ENCODE results near the gene ACVRL1. TPM values are rescaled to one million over a fixed set of nuclear protein-coding genes. Genes with fewer than 3 reads are reported as not detected.

The ACVRL1 gene
- total and polyA plus RNA-seq, 2 donors (not counting 1 experiment from before 2014, with no cell fraction given) = not detected

DNA sequence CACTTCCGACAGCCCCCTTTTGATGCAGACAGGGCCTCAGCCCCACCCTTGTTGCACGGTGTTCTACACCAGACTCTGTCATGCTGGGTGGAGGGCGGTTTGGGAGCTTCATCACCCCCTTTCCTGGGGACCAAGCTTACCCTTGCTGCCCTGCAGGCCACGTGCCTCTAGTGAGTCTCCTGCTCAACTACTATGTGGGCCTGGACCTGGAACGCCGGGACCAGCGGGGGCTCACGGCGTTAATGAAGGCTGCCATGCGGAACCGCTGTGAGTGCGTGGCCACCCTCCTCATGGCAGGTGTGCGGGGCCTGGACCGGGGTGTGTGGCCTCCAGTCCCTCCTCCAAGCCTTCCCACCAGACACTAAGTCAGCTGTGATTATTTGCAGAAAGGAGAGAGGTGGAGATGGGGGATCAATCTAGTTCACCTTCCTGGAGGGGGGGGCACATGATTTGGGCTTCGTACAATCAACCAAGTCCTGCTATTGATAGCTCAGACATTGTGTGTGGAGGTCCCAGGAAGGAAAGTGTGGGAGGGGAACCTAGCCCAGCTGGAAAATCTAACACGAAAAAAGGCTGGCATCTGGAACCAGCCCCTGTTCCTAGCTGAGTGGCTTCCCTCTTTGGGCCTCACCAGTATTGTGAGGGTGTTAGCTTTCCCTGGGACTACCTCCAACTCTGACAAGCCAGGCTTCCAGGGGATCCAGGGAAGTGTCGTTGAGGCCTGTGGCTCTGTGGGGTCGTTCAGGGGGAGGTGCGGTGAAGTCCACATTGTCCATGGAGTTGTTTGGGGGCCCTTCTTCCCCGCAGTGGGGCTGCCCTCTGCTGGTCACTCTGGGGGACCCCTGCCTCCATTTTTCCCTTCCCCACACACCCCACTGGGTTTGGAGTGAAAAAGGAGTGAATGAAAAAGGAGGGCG lies 17.8 kb upstream of the ACVRL1 start:
- H3K4me3 ChIP-seq (ENCODE audit: control extremely low read depth in 1 of 5, extremely low read depth in 1 of 5, insufficient read depth in 1 of 5, low read depth in 2 of 5, low read length in 4 of 5) = no peak overlapping the region
- peaks cover 0 to 5% (median 0%) of the 10 kb centered on the region in 4 experiments for H3K27me3 ChIP-seq (replicated peaks in 1 of 4; ENCODE audit: control extremely low read depth in 1 of 4, control insufficient read depth in 3 of 4, insufficient read depth in 4 of 4, low read length in 3 of 4)
- no peaks in the 10 kb centered on the region for H3K79me2 ChIP-seq (ENCODE audit: control insufficient read depth, insufficient read depth, low read length)
- ChIA-PET POLR2A (no interaction called here), CTCF (interaction anchor here (1.1 to 1.5 kb wide), 3 partner anchors 34 to 136 kb away, joined by 5 to 6 read pairs (median 5); no protein-coding TSS in a partner anchor)
- H3K9ac ChIP-seq (ENCODE audit: low read length) = no peak overlapping the region
- no peak overlapping the region for H3K4me2 ChIP-seq (replicated peaks; ENCODE audit: low read depth, low read length, poor library complexity, severe bottlenecking)
- no peaks in the 10 kb centered on the region for H4K20me1 ChIP-seq (ENCODE audit: control insufficient read depth, insufficient read depth, low read length, poor library complexity, severe bottlenecking)
- TF ChIP-seq, protein P1, sequence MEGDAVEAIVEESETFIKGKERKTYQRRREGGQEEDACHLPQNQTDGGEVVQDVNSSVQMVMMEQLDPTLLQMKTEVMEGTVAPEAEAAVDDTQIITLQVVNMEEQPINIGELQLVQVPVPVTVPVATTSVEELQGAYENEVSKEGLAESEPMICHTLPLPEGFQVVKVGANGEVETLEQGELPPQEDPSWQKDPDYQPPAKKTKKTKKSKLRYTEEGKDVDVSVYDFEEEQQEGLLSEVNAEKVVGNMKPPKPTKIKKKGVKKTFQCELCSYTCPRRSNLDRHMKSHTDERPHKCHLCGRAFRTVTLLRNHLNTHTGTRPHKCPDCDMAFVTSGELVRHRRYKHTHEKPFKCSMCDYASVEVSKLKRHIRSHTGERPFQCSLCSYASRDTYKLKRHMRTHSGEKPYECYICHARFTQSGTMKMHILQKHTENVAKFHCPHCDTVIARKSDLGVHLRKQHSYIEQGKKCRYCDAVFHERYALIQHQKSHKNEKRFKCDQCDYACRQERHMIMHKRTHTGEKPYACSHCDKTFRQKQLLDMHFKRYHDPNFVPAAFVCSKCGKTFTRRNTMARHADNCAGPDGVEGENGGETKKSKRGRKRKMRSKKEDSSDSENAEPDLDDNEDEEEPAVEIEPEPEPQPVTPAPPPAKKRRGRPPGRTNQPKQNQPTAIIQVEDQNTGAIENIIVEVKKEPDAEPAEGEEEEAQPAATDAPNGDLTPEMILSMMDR (IDR thresholded peaks at IDR 0.05) = no peak
- no peak for TF ChIP-seq EZH2 (IDR thresholded peaks at IDR 0.05; ENCODE audit: borderline replicate concordance, insufficient read depth, low read depth, low read length, poor library complexity, severe bottlenecking)
- H2AFZ ChIP-seq (ENCODE audit: insufficient read depth, low read depth, low read length, poor library complexity, severe bottlenecking) = no peak overlapping the region
- 88% methylated on average over 14 of the region's 21 CpGs for WGBS (ENCODE audit: insufficient coverage)
- ATAC-seq (ENCODE audit: low read depth) (no peak), DNase-seq (no peak)
- peaks cover 12% of the 10 kb centered on the region for H3K4me1 Mint-ChIP-seq
- intact Hi-C loops (cut with micrococcal nuclease) = no loop called here
- peaks cover 8% of the 10 kb centered on the region for H3K9me3 Mint-ChIP-seq (ENCODE audit: insufficient read depth)
- peaks cover 0 to 14% (median 0%) of the 10 kb centered on the region in 3 donors for H3K9me3 ChIP-seq (ENCODE audit: control extremely low read depth in 1 of 3, control insufficient read depth in 2 of 3, insufficient read depth in 1 of 3, low read length in 2 of 3)
- H3K4me3 Mint-ChIP-seq = no peak overlapping the region
- peaks cover 5 to 19% of the 10 kb centered on the region in 2 donors for H3K4me1 ChIP-seq (ENCODE audit: control insufficient read depth in 2 of 2, insufficient read depth in 2 of 2, low read length in 2 of 2)
- H3K27ac Mint-ChIP-seq = no peak overlapping the region
- H3K27me3 Mint-ChIP-seq = peaks cover 3% of the 10 kb centered on the region
- H3K36me3 ChIP-seq (replicated peaks in 1 of 2; ENCODE audit: control extremely low read depth in 1 of 2, control insufficient read depth in 1 of 2, extremely low read depth in 1 of 2, insufficient read depth in 2 of 2, low read length in 1 of 2) = no peaks in the 10 kb centered on the region
- no peak overlapping the region for H3K27ac ChIP-seq (ENCODE audit: low read length in 2 of 2)

DNA sequence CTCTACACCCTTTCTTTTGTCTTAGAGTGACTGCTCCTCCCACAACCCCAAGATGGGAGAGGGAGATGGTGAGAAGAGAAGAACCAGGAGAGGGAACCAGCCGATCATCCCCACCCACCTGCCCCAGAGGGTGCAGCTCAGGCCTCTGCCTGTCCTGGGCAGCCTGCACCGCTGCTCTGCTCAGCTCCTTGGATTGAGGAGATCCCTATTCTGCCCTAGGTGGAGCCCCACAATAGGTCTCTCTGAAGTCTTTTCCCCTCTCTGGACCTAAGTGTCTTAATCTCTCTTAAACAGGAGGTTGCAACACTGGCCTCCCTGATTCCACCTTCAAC lies 17.2 kb upstream of the ACVRL1 start:
- Histone ChIP-seq H3K4me2 (replicated peaks; ENCODE audit: low read depth, low read length, poor library complexity, severe bottlenecking) (no peak overlapping the region), H3K27me3 (replicated peaks in 1 of 4; ENCODE audit: control extremely low read depth in 1 of 4, control insufficient read depth in 3 of 4, insufficient read depth in 4 of 4, low read length in 3 of 4) (peaks cover 0 to 8% (median 0%) of the 10 kb centered on the region in 4 experiments), H3K4me3 (ENCODE audit: control extremely low read depth in 1 of 5, extremely low read depth in 1 of 5, insufficient read depth in 1 of 5, low read depth in 2 of 5, low read length in 4 of 5) (no peak overlapping the region), H3K36me3 (replicated peaks in 1 of 2; ENCODE audit: control extremely low read depth in 1 of 2, control insufficient read depth in 1 of 2, extremely low read depth in 1 of 2, insufficient read depth in 2 of 2, low read length in 1 of 2) (no peaks in the 10 kb centered on the region), H4K20me1 (ENCODE audit: control insufficient read depth, insufficient read depth, low read length, poor library complexity, severe bottlenecking) (no peaks in the 10 kb centered on the region), H3K9ac (ENCODE audit: low read length) (no peak overlapping the region), H2AFZ (ENCODE audit: insufficient read depth, low read depth, low read length, poor library complexity, severe bottlenecking) (no peak overlapping the region), H3K4me1 (ENCODE audit: control insufficient read depth in 2 of 2, insufficient read depth in 2 of 2, low read length in 2 of 2) (peaks cover 5 to 19% of the 10 kb centered on the region in 2 donors), H3K79me2 (ENCODE audit: control insufficient read depth, insufficient read depth, low read length) (no peaks in the 10 kb centered on the region), H3K27ac (ENCODE audit: low read length in 2 of 2) (no peak overlapping the region), H3K9me3 (ENCODE audit: control extremely low read depth in 1 of 3, control insufficient read depth in 2 of 3, insufficient read depth in 1 of 3, low read length in 2 of 3) (peaks cover 0 to 9% (median 0%) of the 10 kb centered on the region in 3 donors)
- no peak overlapping the region for H3K27ac Mint-ChIP-seq
- DNase-seq = no peak
- no peak overlapping the region for H3K4me3 Mint-ChIP-seq
- TF ChIP-seq, protein P1 (IDR thresholded peaks at IDR 0.05) = no peak
- no peak for TF ChIP-seq EZH2 (IDR thresholded peaks at IDR 0.05; ENCODE audit: borderline replicate concordance, insufficient read depth, low read depth, low read length, poor library complexity, severe bottlenecking)
- intact Hi-C loops (cut with micrococcal nuclease) = no loop called here
- ATAC-seq (ENCODE audit: low read depth) = no peak
- H3K27me3 Mint-ChIP-seq = peaks cover 3% of the 10 kb centered on the region
- H3K4me1 Mint-ChIP-seq = peaks cover 9% of the 10 kb centered on the region
- 100% methylated on average over 1 of the region's 2 CpGs for WGBS (ENCODE audit: insufficient coverage)
- CTCF ChIA-PET = interaction anchor here (1.1 to 1.5 kb wide), 3 partner anchors 34 to 135 kb away, joined by 5 to 6 read pairs (median 5); no protein-coding TSS in a partner anchor
- H3K9me3 Mint-ChIP-seq (ENCODE audit: insufficient read depth) = peaks cover 2% of the 10 kb centered on the region
- POLR2A ChIA-PET = no interaction called here

Measured in B cell (primary cell).